SK-N-SH treated with all-trans-retinoic acid at 6 μM for 48 hours (cell line): Measurements from ENCODE around the gene FOXF1.

Source experiments
- ATAC-seq: fragments of 200-7000 bp; cut with Tn5 transposase; 3 replicates; pipeline ENCODE4 v1.9.1; 2020; ENCODE audit warnings: mild to moderate bottlenecking, moderate library complexity
- ARNTL ChIP-seq: fragments of 450-650 bp; formaldehyde crosslinking; IDR thresholded peaks from 2 replicates; pipeline ENCODE4 v1.5.0; 2020; ENCODE audit warnings: low read depth, mild to moderate bottlenecking, moderate library complexity, borderline replicate concordance
- BACH2 ChIP-seq: fragments of 250-450 bp; sonication (Bioruptor Pico); IDR thresholded peaks from 2 replicates; pipeline ENCODE4 v1.9.0; 2021; ENCODE audit warnings: mild to moderate bottlenecking, borderline replicate concordance
- CSDC2 ChIP-seq: fragments of 250-450 bp; sonication (Bioruptor Pico); IDR thresholded peaks from 2 replicates; pipeline ENCODE4 v1.5.0; 2020; ENCODE audit warnings: mild to moderate bottlenecking, moderate library complexity
- GLIS3 ChIP-seq: fragments of 250-450 bp; sonication (Bioruptor Pico); IDR thresholded peaks from 2 replicates; pipeline ENCODE4 v1.5.0; 2020; ENCODE audit warnings: mild to moderate bottlenecking, moderate library complexity
- ISL1 ChIP-seq: fragments of 250-450 bp; sonication (Bioruptor Pico); IDR thresholded peaks from 2 replicates; pipeline ENCODE4 v2.1.2; 2022; ENCODE audit warnings: mild to moderate bottlenecking, moderate library complexity
- OSR1 ChIP-seq: fragments of 250-450 bp; sonication (Bioruptor Pico); IDR thresholded peaks from 2 replicates; pipeline ENCODE4 v1.8.0; 2022; ENCODE audit warnings: moderate library complexity, mild to moderate bottlenecking, inconsistent platforms
- PPARA ChIP-seq: fragments of 250-450 bp; sonication (Bioruptor Pico); IDR thresholded peaks from 2 replicates; pipeline ENCODE4 v1.5.0; 2020; ENCODE audit warnings: mild to moderate bottlenecking, borderline replicate concordance
- SNAI2 ChIP-seq: fragments of 250-450 bp; sonication (Bioruptor Pico); IDR thresholded peaks from 2 replicates; pipeline ENCODE4 v1.5.0; 2020; ENCODE audit warnings: mild to moderate bottlenecking, moderate library complexity
- TCF4 ChIP-seq: fragments of 250-450 bp; sonication (Bioruptor Pico); IDR thresholded peaks from 2 replicates; pipeline ENCODE4 v1.8.0; 2021; ENCODE audit warnings: mild to moderate bottlenecking, moderate library complexity, borderline replicate concordance
- TOX ChIP-seq: fragments of 250-450 bp; sonication (Bioruptor Pico); IDR thresholded peaks from 2 replicates; pipeline ENCODE4 v1.8.0; 2021; ENCODE audit warnings: mild to moderate bottlenecking, moderate library complexity, borderline replicate concordance
- ZC3H10 ChIP-seq: fragments of 250-450 bp; sonication (Bioruptor Pico); IDR thresholded peaks from 2 replicates; pipeline ENCODE4 v1.5.1; 2021; ENCODE audit warnings: mild to moderate bottlenecking, moderate library complexity
- ZFP3 ChIP-seq: fragments of 250-450 bp; sonication (Bioruptor Pico); IDR thresholded peaks from 2 replicates; pipeline ENCODE4 v1.5.0; 2020; ENCODE audit warnings: mild to moderate bottlenecking, moderate library complexity
- ZFP30 ChIP-seq: fragments of 450-650 bp; formaldehyde crosslinking; IDR thresholded peaks from 2 replicates; pipeline ENCODE4 v1.5.0; 2022; ENCODE audit warnings: mild to moderate bottlenecking, moderate library complexity
- ZNF565 ChIP-seq: fragments of 450-650 bp; formaldehyde crosslinking; conservative IDR thresholded peaks from 2 replicates; pipeline ENCODE4 v1.5.0; 2020; ENCODE audit warnings: low read depth, mild to moderate bottlenecking, moderate library complexity
- ZNF70 ChIP-seq: fragments of 450-650 bp; formaldehyde crosslinking; IDR thresholded peaks from 2 replicates; pipeline ENCODE4 v1.5.0; 2020; ENCODE audit warnings: mild to moderate bottlenecking, moderate library complexity
- ZNF8 ChIP-seq: fragments of 450-650 bp; formaldehyde crosslinking; IDR thresholded peaks from 2 replicates; pipeline ENCODE4 v1.5.0; 2020; ENCODE audit warnings: mild to moderate bottlenecking, moderate library complexity
- TF ChIP-seq, protein P1 (sequence below): fragments of 250-450 bp; sonication (Bioruptor Pico); IDR thresholded peaks from 2 replicates; pipeline ENCODE4 v1.8.0; 2021; ENCODE audit warnings: low read depth, mild to moderate bottlenecking, moderate library complexity, borderline replicate concordance
- TF ChIP-seq, protein P2 (sequence below): fragments of 250-450 bp; sonication (Bioruptor Pico); IDR thresholded peaks from 2 replicates; pipeline ENCODE4 v1.5.1; 2020; ENCODE audit warnings: low read depth, mild to moderate bottlenecking, moderate library complexity
- TF ChIP-seq, protein P3 (sequence below): fragments of 250-450 bp; sonication (Bioruptor Pico); IDR thresholded peaks from 2 replicates; pipeline ENCODE4 v1.5.1; 2021; ENCODE audit warnings: mild to moderate bottlenecking, moderate library complexity
- TF ChIP-seq, protein P4 (sequence below): fragments of 250-450 bp; sonication (Bioruptor Pico); IDR thresholded peaks from 2 replicates; pipeline ENCODE4 v1.5.0; 2020; ENCODE audit warnings: mild to moderate bottlenecking, moderate library complexity
- TF ChIP-seq, protein P5 (sequence below): fragments of 250-450 bp; sonication (Bioruptor Pico); IDR thresholded peaks from 2 replicates; pipeline ENCODE4 v1.8.0; 2020; ENCODE audit warnings: mild to moderate bottlenecking, moderate library complexity, borderline replicate concordance

Gene FOXF1

DNA sequence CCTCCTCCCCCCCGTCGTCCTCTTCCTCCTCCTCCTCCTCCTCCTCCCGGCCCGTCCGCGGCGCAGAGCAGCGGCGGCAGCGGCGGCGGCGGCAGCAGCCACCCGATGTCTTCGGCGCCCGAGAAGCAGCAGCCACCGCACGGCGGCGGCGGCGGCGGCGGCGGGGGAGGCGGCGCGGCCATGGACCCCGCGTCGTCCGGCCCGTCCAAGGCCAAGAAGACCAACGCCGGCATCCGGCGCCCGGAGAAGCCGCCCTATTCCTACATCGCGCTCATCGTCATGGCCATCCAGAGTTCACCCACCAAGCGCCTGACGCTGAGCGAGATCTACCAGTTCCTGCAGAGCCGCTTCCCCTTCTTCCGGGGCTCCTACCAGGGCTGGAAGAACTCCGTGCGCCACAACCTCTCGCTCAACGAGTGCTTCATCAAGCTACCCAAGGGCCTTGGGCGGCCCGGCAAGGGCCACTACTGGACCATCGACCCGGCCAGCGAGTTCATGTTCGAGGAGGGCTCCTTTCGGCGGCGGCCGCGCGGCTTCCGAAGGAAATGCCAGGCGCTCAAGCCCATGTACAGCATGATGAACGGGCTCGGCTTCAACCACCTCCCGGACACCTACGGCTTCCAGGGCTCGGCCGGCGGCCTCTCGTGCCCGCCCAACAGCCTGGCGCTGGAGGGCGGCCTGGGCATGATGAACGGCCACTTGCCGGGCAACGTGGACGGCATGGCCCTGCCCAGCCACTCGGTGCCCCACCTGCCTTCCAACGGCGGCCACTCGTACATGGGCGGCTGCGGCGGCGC, at the start of gene FOXF1:
Gene FOXF1 (plus strand): TSS at position 63 of the 797 bp plus-strand sequence. CDS start 43 bp downstream, at position 106.
- TF ChIP-seq ARNTL (no peak), ZNF70 (CRISPR knock-in tag) (no peak), PPARA (CRISPR knock-in tag) (no peak), TCF4 (CRISPR knock-in tag) (no peak), TOX (CRISPR knock-in tag) (no peak), ZC3H10 (no peak), ISL1 (CRISPR knock-in tag) (no peak), CSDC2 (no peak), OSR1 (no peak), GLIS3 (CRISPR knock-in tag) (no peak), BACH2 (CRISPR knock-in tag) (no peak), ZNF565 (CRISPR knock-in tag) (no peak), SNAI2 (CRISPR knock-in tag) (no peak), ZNF8 (CRISPR knock-in tag) (no peak), ZFP3 (CRISPR knock-in tag) (no peak)
- TF ChIP-seq, protein P1, sequence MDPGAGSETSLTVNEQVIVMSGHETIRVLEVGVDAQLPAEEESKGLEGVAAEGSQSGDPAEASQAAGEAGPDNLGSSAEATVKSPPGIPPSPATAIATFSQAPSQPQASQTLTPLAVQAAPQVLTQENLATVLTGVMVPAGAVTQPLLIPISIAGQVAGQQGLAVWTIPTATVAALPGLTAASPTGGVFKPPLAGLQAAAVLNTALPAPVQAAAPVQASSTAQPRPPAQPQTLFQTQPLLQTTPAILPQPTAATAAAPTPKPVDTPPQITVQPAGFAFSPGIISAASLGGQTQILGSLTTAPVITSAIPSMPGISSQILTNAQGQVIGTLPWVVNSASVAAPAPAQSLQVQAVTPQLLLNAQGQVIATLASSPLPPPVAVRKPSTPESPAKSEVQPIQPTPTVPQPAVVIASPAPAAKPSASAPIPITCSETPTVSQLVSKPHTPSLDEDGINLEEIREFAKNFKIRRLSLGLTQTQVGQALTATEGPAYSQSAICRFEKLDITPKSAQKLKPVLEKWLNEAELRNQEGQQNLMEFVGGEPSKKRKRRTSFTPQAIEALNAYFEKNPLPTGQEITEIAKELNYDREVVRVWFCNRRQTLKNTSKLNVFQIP (CRISPR knock-in tag): no peak
- TF ChIP-seq, protein P2, sequence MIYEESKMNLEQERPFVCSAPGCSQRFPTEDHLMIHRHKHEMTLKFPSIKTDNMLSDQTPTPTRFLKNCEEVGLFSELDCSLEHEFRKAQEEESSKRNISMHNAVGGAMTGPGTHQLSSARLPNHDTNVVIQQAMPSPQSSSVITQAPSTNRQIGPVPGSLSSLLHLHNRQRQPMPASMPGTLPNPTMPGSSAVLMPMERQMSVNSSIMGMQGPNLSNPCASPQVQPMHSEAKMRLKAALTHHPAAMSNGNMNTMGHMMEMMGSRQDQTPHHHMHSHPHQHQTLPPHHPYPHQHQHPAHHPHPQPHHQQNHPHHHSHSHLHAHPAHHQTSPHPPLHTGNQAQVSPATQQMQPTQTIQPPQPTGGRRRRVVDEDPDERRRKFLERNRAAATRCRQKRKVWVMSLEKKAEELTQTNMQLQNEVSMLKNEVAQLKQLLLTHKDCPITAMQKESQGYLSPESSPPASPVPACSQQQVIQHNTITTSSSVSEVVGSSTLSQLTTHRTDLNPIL (CRISPR knock-in tag): no peak
- TF ChIP-seq, protein P3, sequence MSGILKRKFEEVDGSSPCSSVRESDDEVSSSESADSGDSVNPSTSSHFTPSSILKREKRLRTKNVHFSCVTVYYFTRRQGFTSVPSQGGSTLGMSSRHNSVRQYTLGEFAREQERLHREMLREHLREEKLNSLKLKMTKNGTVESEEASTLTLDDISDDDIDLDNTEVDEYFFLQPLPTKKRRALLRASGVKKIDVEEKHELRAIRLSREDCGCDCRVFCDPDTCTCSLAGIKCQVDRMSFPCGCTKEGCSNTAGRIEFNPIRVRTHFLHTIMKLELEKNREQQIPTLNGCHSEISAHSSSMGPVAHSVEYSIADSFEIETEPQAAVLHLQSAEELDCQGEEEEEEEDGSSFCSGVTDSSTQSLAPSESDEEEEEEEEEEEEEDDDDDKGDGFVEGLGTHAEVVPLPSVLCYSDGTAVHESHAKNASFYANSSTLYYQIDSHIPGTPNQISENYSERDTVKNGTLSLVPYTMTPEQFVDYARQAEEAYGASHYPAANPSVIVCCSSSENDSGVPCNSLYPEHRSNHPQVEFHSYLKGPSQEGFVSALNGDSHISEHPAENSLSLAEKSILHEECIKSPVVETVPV (CRISPR knock-in tag): no peak
- ATAC-seq: peak; percentile 13

DNA sequence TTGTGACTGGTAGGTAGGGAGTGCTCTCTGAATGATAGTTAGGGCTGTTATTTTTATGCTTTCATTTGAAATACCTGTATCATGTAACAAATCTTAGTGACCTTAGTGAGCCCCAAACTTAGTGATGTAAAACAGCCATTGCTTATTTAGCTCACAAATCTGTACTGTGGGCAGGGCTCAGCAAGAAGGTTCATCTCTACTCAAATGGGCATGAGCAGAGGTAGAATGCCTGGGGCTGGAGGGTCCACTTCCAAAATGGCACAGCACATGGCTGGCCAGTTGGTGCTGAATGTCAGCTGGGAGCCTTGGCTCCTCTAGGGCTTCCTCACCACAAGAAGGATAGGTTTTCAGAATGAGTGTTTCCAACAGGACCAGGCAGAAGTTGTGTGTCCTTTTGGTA, 49.3 kb upstream of the FOXF1 start:
- TF ChIP-seq GLIS3 (CRISPR knock-in tag) (no peak), TCF4 (CRISPR knock-in tag) (no peak), BACH2 (CRISPR knock-in tag) (no peak)
- TF ChIP-seq, protein P4, sequence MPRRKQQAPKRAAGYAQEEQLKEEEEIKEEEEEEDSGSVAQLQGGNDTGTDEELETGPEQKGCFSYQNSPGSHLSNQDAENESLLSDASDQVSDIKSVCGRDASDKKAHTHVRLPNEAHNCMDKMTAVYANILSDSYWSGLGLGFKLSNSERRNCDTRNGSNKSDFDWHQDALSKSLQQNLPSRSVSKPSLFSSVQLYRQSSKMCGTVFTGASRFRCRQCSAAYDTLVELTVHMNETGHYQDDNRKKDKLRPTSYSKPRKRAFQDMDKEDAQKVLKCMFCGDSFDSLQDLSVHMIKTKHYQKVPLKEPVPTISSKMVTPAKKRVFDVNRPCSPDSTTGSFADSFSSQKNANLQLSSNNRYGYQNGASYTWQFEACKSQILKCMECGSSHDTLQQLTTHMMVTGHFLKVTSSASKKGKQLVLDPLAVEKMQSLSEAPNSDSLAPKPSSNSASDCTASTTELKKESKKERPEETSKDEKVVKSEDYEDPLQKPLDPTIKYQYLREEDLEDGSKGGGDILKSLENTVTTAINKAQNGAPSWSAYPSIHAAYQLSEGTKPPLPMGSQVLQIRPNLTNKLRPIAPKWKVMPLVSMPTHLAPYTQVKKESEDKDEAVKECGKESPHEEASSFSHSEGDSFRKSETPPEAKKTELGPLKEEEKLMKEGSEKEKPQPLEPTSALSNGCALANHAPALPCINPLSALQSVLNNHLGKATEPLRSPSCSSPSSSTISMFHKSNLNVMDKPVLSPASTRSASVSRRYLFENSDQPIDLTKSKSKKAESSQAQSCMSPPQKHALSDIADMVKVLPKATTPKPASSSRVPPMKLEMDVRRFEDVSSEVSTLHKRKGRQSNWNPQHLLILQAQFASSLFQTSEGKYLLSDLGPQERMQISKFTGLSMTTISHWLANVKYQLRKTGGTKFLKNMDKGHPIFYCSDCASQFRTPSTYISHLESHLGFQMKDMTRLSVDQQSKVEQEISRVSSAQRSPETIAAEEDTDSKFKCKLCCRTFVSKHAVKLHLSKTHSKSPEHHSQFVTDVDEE: no peak
- no peak for ATAC-seq

DNA sequence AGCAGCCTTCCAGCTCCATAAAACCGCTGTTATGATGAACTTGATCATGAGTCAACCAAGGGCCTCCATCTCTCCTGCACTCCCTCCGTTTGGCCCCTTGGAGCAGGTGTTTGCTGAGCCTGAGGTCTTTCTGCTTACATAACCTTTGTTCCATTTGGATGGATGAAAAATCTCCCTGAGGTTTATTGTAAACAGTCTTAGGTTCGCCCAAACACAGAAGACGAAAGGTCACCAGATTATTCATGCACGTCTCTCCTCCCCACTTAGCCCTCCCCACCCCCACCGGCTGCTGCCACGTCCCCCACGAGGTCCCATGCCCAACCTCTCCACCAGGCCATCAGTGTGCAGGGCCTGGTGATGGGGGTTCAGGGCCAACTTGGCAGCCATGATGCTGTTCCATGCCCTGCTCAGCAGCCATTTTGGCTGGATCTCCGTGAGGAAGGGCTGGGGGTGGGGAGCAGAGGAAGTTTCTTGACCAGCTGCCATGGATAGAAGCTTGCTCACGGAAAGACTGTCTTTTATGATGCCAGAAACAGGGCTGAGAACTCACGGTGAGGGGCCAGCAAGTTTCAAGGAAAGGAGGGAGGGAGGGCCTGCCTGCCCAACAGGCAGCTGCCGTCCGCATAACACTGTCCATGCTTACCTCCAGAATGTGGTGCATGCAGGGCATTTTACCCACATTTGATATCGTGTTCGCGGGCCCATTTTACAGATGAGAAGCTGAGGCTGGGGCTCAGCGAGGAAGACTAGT, 47.8 kb upstream of the FOXF1 start:
- no peak for TF ChIP-seq ZC3H10
- no peak for TF ChIP-seq OSR1
- TF ChIP-seq, protein P1 (CRISPR knock-in tag): no peak
- no peak for TF ChIP-seq BACH2 (CRISPR knock-in tag)
- TF ChIP-seq ZFP30: no peak
- TF ChIP-seq CSDC2: no peak
- no peak for TF ChIP-seq TCF4 (CRISPR knock-in tag)
- TF ChIP-seq, protein P5, sequence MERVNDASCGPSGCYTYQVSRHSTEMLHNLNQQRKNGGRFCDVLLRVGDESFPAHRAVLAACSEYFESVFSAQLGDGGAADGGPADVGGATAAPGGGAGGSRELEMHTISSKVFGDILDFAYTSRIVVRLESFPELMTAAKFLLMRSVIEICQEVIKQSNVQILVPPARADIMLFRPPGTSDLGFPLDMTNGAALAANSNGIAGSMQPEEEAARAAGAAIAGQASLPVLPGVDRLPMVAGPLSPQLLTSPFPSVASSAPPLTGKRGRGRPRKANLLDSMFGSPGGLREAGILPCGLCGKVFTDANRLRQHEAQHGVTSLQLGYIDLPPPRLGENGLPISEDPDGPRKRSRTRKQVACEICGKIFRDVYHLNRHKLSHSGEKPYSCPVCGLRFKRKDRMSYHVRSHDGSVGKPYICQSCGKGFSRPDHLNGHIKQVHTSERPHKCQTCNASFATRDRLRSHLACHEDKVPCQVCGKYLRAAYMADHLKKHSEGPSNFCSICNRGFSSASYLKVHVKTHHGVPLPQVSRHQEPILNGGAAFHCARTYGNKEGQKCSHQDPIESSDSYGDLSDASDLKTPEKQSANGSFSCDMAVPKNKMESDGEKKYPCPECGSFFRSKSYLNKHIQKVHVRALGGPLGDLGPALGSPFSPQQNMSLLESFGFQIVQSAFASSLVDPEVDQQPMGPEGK (CRISPR knock-in tag): no peak
- TF ChIP-seq PPARA (CRISPR knock-in tag): no peak
- TF ChIP-seq ZNF565 (CRISPR knock-in tag): no peak
- TF ChIP-seq GLIS3 (CRISPR knock-in tag): no peak
- no peak for TF ChIP-seq ARNTL
- TF ChIP-seq SNAI2 (CRISPR knock-in tag): no peak
- ATAC-seq: no peak
